K562 (cell line): Measurements from ENCODE around the gene MAP1LC3B2. TPM values are rescaled to one million over a fixed set of nuclear protein-coding genes. Genes with fewer than 3 reads are reported as not detected.

Source experiments
- BCOR ChIP-seq: fragments of 450-650 bp; IDR thresholded peaks from 2 replicates; pipeline ENCODE4 v1.6.1; 2016
- CHD1 ChIP-seq: fragments of 200-600 bp; sonication (generic); IDR thresholded peaks from one replicate; pipeline ENCODE4 v1.6.1; 2012; ENCODE audit warnings: mild to moderate bottlenecking, moderate library complexity, low read length, inconsistent platforms
- CREB1 ChIP-seq, 2 experiments: sonication (generic) in 1 of 2; formaldehyde crosslinking in 1 of 2; IDR thresholded peaks; 2 replicates each; pipeline versions ENCODE4 v1.6.1 to v1.8.0; 2012 to 2022; ENCODE audit warnings: inconsistent platforms in 1 of 2, mild to moderate bottlenecking in 1 of 2, missing genetic modification reagents in 1 of 2, moderate library complexity in 1 of 2
- DMBX1 ChIP-seq: fragments of 250-450 bp; sonication (Bioruptor Pico); IDR thresholded peaks from 2 replicates; pipeline ENCODE4 v1.8.0; 2022; ENCODE audit warnings: inconsistent platforms, mild to moderate bottlenecking, moderate library complexity, borderline replicate concordance
- ELK3 ChIP-seq: fragments of 450-650 bp; formaldehyde crosslinking; IDR thresholded peaks from 2 replicates; pipeline ENCODE4 v1.4.0; 2020; ENCODE audit warnings: mild to moderate bottlenecking
- FOXM1 ChIP-seq, 2 experiments: fragments of 450-650 bp in 1 of 2; sonication (generic) in 1 of 2; formaldehyde crosslinking in 1 of 2; IDR thresholded peaks; 2 replicates each; pipeline versions ENCODE4 v1.6.1 to v1.9.0; 2017 to 2022; ENCODE audit warnings: low read depth in 2 of 2, mild to moderate bottlenecking in 2 of 2, missing genetic modification reagents in 1 of 2, moderate library complexity in 1 of 2
- HMGN3 ChIP-seq: IDR thresholded peaks from 2 replicates; pipeline ENCODE4 v1.6.1; 2011; ENCODE audit warnings: borderline replicate concordance, low read depth, mild to moderate bottlenecking, mixed read lengths, low read length; ENCODE audit not compliant: insufficient read length; ENCODE audit errors: extremely low read depth
- JUN ChIP-seq, 2 experiments: sonication (generic) in 1 of 2; formaldehyde crosslinking in 1 of 2; IDR thresholded peaks; 2 replicates each; pipeline versions ENCODE4 v1.6.1 to v1.8.0; 2012 to 2022; ENCODE audit warnings: borderline replicate concordance in 2 of 2, mild to moderate bottlenecking in 2 of 2, improper control_type of control experiment in 1 of 2, low read depth in 1 of 2, low read length in 1 of 2, missing genetic modification reagents in 1 of 2
- JUND ChIP-seq, 2 experiments: IDR thresholded peaks; 2 replicates in 1 of 2; 3 replicates in 1 of 2; pipeline ENCODE4 v1.6.1; 2011; ENCODE audit warnings: borderline replicate concordance in 2 of 2, low read depth in 2 of 2, low read length in 2 of 2, improper control_type of control experiment in 1 of 2, missing biosample characterization in 1 of 2, missing genetic modification characterization in 1 of 2, missing genetic modification reagents in 1 of 2
- LEF1 ChIP-seq: fragments of 450-650 bp; IDR thresholded peaks from 2 replicates; pipeline ENCODE4 v1.6.1; 2016; ENCODE audit warnings: mild to moderate bottlenecking
- NFIC ChIP-seq: fragments of 450-650 bp; IDR thresholded peaks from 2 replicates; pipeline ENCODE4 v1.6.1; 2017; ENCODE audit warnings: mild to moderate bottlenecking, inconsistent platforms
- POLR2AphosphoS5 ChIP-seq: IDR thresholded peaks from 2 replicates; pipeline ENCODE4 v1.6.1; 2011; ENCODE audit warnings: mild to moderate bottlenecking, low read depth, low read length, moderate library complexity; ENCODE audit not compliant: control insufficient read depth, insufficient read depth
- RAD51 ChIP-seq: fragments of 450-650 bp; IDR thresholded peaks from 2 replicates; pipeline ENCODE4 v1.7.1; 2016; ENCODE audit warnings: low read depth, mild to moderate bottlenecking, borderline replicate concordance
- SMAD3 ChIP-seq: fragments of 450-650 bp; formaldehyde crosslinking; conservative IDR thresholded peaks from 2 replicates; pipeline ENCODE4 v1.4.0; 2020; ENCODE audit warnings: mild to moderate bottlenecking
- STAT5B ChIP-seq: fragments of 250-450 bp; sonication (Bioruptor Pico); IDR thresholded peaks from 2 replicates; pipeline ENCODE4 v1.8.0; 2021; ENCODE audit warnings: mild to moderate bottlenecking, inconsistent platforms
- USF2 ChIP-seq: sonication (generic); formaldehyde crosslinking; IDR thresholded peaks from 2 replicates; pipeline ENCODE4 v1.5.0; 2020; ENCODE audit warnings: missing genetic modification reagents
- ZBTB1 ChIP-seq: sonication (generic); formaldehyde crosslinking; IDR thresholded peaks from 2 replicates; pipeline ENCODE4 v1.8.1; 2023; ENCODE audit warnings: missing genetic modification reagents, low read depth, mild to moderate bottlenecking, borderline replicate concordance
- ZNF197 ChIP-seq: fragments of 200-800 bp; sonication (Bioruptor generic); IDR thresholded peaks from 2 replicates; pipeline ENCODE4 v1.6.1; 2016; ENCODE audit warnings: low read depth, missing genetic modification characterization, missing compliant biosample characterization
- ZNF384 ChIP-seq: IDR thresholded peaks from 2 replicates; pipeline ENCODE4 v1.6.1; 2012; ENCODE audit warnings: low read depth, low read length, improper control_type of control experiment
- ZNF436 ChIP-seq: fragments of 250-450, 450-650 bp; sonication (Bioruptor Pico); formaldehyde crosslinking; IDR thresholded peaks from 2 replicates; pipeline ENCODE4 v1.7.0; 2020; ENCODE audit warnings: mild to moderate bottlenecking
- ZNF699 ChIP-seq: fragments of 250-450 bp; sonication (Bioruptor Pico); IDR thresholded peaks from 2 replicates; pipeline ENCODE4 v1.8.0; 2021; ENCODE audit warnings: mild to moderate bottlenecking, moderate library complexity; ENCODE audit not compliant: insufficient replicate concordance
- ZNF717 ChIP-seq: fragments of 250-450 bp; sonication (Bioruptor Pico); IDR thresholded peaks from 2 replicates; pipeline ENCODE4 v1.5.0; 2021
- polyA plus RNA-seq, 8 experiments: library from polyadenylated mRNA; depleted of rRNA in 4 of 8; stranded (reverse) in 5 of 8; unstranded in 3 of 8; fragments of >200 nt; fragmentation: Nextera tagmentation in 2 of 8; fragmentation: Illumina TruSeq in 1 of 8; extraction: Ambion mirVana in 2 of 8; extraction: Trizol in 1 of 8; gene quantifications; 2 replicates each; pipeline versions ENCODE4 v1.2.1 to v1.2.3, GENCODE V29; 2011 to 2014; ENCODE audit warnings: inconsistent platforms in 1 of 8, missing spikeins in 1 of 8
- total RNA-seq, 7 experiments: library from RNA; depleted of rRNA in 6 of 7; stranded (reverse); fragments of >200 nt in 6 of 7; fragmentation: Illumina TruSeq in 2 of 7; extraction: Trizol in 2 of 7; gene quantifications; 2 replicates each; pipeline versions ENCODE4 v1.2.1 to v1.2.3, GENCODE V29; 2011 to 2021; ENCODE audit warnings: low replicate concordance in 1 of 7
- TF ChIP-seq, protein P1 (sequence below): sonication (generic); formaldehyde crosslinking; IDR thresholded peaks from 2 replicates; pipeline ENCODE4 v1.8.0; 2022; ENCODE audit warnings: missing genetic modification reagents, mild to moderate bottlenecking, moderate library complexity, borderline replicate concordance

MAP1LC3B2 gene
- total and polyA plus RNA-seq, 9 of the 15 experiments (the other 6 are each of a cell fraction or from before 2014, with no cell fraction given), result 0.53 to 2.8 (median 0.76) TPM; not detected in 2

GRCh38 chr12:116559162-116559935 lies at the start of gene MAP1LC3B2 (continued):
- no peak for TF ChIP-seq ZNF436 (CRISPR knock-in tag)
- TF ChIP-seq RAD51, result peak; percentile 77
- 0 out of 2 replicates have a peak, but pooled peaks have one; percentile 10 for TF ChIP-seq SMAD3 (CRISPR knock-in tag)
- peak; percentile 73 for TF ChIP-seq NFIC
- TF ChIP-seq ZNF384, result peak; percentile 13; the same call in 1 of the 2 replicates
- peak; percentile 84 for TF ChIP-seq FOXM1 (IDR thresholded peaks at IDR 0.05; ENCODE audit: low read depth)
- TF ChIP-seq FOXM1 (CRISPR knock-in tag; IDR thresholded peaks at IDR 0.05; ENCODE audit: low read depth), result no peak
- TF ChIP-seq USF2 (CRISPR knock-in tag), result peak; percentile 73
- peak; percentile 65; the same call in 1 of the 2 replicates for TF ChIP-seq JUN (IDR thresholded peaks at IDR 0.05; ENCODE audit: borderline replicate concordance, low read depth, low read length)
- peak; percentile 45; the same call in 1 of the 2 replicates for TF ChIP-seq JUN (CRISPR knock-in tag; IDR thresholded peaks at IDR 0.05; ENCODE audit: borderline replicate concordance)
- TF ChIP-seq ZNF699 (CRISPR knock-in tag), result no peak
- no peak; the same call in 1 of the 2 replicates for TF ChIP-seq CREB1 (IDR thresholded peaks at IDR 0.05)
- peak; percentile 36; the same call in 1 of the 2 replicates for TF ChIP-seq CREB1 (CRISPR knock-in tag; IDR thresholded peaks at IDR 0.05)
- no peak for TF ChIP-seq ZNF717 (CRISPR knock-in tag)
- TF ChIP-seq ZBTB1 (CRISPR knock-in tag), result peak; percentile 96
- TF ChIP-seq DMBX1 (CRISPR knock-in tag), result peak; percentile 0; the same call in 1 of the 2 replicates
- peak; percentile 76; the same call in 1 of the 2 replicates for TF ChIP-seq JUND (IDR thresholded peaks at IDR 0.05; ENCODE audit: borderline replicate concordance, low read depth, low read length)
- TF ChIP-seq JUND (tag; IDR thresholded peaks at IDR 0.05; ENCODE audit: borderline replicate concordance, low read depth, low read length), result peak; percentile 65; the same call in 1 of the 3 replicates
- TF ChIP-seq ZNF197 (CRISPR knock-in tag), result peak; percentile 66; the same call in 1 of the 2 replicates
- peak; percentile 82 for TF ChIP-seq POLR2AphosphoS5
- TF ChIP-seq CHD1, result peak; percentile 78
- TF ChIP-seq, protein P1, sequence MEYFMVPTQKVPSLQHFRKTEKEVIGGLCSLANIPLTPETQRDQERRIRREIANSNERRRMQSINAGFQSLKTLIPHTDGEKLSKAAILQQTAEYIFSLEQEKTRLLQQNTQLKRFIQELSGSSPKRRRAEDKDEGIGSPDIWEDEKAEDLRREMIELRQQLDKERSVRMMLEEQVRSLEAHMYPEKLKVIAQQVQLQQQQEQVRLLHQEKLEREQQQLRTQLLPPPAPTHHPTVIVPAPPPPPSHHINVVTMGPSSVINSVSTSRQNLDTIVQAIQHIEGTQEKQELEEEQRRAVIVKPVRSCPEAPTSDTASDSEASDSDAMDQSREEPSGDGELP (CRISPR knock-in tag), result peak; percentile 95; the same call in 1 of the 2 replicates
- TF ChIP-seq BCOR, result peak; percentile 63
- no peak for TF ChIP-seq STAT5B (CRISPR knock-in tag)
- TF ChIP-seq HMGN3, result peak; percentile 26
- no peak for TF ChIP-seq ELK3
- TF ChIP-seq LEF1, result peak; percentile 88
